Measurements from ENCODE around the gene GPR37. TPM values are rescaled to one million over a fixed set of nuclear protein-coding genes. Genes with fewer than 3 reads are reported as not detected.

Gene GPR37, protein sequence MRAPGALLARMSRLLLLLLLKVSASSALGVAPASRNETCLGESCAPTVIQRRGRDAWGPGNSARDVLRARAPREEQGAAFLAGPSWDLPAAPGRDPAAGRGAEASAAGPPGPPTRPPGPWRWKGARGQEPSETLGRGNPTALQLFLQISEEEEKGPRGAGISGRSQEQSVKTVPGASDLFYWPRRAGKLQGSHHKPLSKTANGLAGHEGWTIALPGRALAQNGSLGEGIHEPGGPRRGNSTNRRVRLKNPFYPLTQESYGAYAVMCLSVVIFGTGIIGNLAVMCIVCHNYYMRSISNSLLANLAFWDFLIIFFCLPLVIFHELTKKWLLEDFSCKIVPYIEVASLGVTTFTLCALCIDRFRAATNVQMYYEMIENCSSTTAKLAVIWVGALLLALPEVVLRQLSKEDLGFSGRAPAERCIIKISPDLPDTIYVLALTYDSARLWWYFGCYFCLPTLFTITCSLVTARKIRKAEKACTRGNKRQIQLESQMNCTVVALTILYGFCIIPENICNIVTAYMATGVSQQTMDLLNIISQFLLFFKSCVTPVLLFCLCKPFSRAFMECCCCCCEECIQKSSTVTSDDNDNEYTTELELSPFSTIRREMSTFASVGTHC
- 0.98 TPM for total RNA-seq

- peak within 1 kb of the TSS; percentile 32 for H3K27ac ChIP-seq
- TF ChIP-seq POLR2AphosphoS5 (IDR thresholded peaks at IDR 0.05; ENCODE audit: insufficient read depth in 1 of 2, low read depth in 1 of 2) (no peak), POLR2A (IDR thresholded peaks at IDR 0.05) (no peak)
- TF ChIP-seq, protein P1, sequence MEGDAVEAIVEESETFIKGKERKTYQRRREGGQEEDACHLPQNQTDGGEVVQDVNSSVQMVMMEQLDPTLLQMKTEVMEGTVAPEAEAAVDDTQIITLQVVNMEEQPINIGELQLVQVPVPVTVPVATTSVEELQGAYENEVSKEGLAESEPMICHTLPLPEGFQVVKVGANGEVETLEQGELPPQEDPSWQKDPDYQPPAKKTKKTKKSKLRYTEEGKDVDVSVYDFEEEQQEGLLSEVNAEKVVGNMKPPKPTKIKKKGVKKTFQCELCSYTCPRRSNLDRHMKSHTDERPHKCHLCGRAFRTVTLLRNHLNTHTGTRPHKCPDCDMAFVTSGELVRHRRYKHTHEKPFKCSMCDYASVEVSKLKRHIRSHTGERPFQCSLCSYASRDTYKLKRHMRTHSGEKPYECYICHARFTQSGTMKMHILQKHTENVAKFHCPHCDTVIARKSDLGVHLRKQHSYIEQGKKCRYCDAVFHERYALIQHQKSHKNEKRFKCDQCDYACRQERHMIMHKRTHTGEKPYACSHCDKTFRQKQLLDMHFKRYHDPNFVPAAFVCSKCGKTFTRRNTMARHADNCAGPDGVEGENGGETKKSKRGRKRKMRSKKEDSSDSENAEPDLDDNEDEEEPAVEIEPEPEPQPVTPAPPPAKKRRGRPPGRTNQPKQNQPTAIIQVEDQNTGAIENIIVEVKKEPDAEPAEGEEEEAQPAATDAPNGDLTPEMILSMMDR (IDR thresholded peaks at IDR 0.05): no peak
- peak within 1 kb of the TSS; percentile 51 to 52 for H3K4me3 ChIP-seq
- peaks cover 26% of the 10 kb centered on the region for H3K4me1 ChIP-seq
- no peaks in the 10 kb centered on the region for H3K9me3 ChIP-seq
- intact Hi-C loops (cut with DNase I): no loop called here
- no peak for DNase-seq (ENCODE audit: extremely low spot score in 2 of 2)
- H3K36me3 ChIP-seq: no peaks in the 10 kb centered on the region
- peaks cover 4% of the 10 kb centered on the region for H3K27me3 ChIP-seq
Observed at GRCh38 chr7:124765401-124766352, at the start of gene GPR37. TSS of gene GPR37 (minus strand) at chr7:124765792. CDS start at chr7:124764976, 816 bp downstream.

GRCh38 chr7:124813994-124814798, 48.6 kb upstream of the GPR37 start:
- no peaks in the 10 kb centered on the region for H3K27me3 ChIP-seq
- intact Hi-C loops (cut with DNase I): no loop called here

DNA sequence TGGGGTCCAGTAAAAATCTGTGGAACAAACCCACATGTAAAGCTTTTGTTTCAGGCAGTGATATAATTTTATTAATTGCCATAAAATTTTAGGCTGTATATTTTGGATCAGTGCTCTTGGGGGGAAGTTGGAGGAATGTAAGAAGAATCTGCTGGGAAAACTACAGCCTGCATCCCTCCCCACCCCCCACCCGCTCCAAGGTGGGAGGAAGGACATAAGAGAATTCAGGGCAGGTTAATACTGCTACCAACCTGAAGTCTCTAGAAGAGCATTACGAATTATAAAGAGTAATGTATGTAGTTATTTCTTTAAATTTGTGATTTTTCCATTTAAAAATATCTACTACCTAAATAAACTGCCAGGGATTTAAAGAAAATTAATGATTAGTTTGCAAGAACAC, 47.2 kb upstream of the GPR37 start:
- intact Hi-C loops (cut with DNase I): no loop called here
- no peak for DNase-seq (ENCODE audit: extremely low spot score in 2 of 2)
- H3K4me3 ChIP-seq: no peak overlapping the region
- no peak overlapping the region for H3K27ac ChIP-seq
- no peak for TF ChIP-seq POLR2AphosphoS5 (IDR thresholded peaks at IDR 0.05; ENCODE audit: insufficient read depth in 1 of 2, low read depth in 1 of 2)
- TF ChIP-seq, protein P1 (IDR thresholded peaks at IDR 0.05): no peak
- no peak for TF ChIP-seq POLR2A (IDR thresholded peaks at IDR 0.05)
- no peaks in the 10 kb centered on the region for H3K9me3 ChIP-seq
- no peaks in the 10 kb centered on the region for H3K27me3 ChIP-seq
- no peaks in the 10 kb centered on the region for H3K36me3 ChIP-seq
- no peaks in the 10 kb centered on the region for H3K4me1 ChIP-seq

More at GRCh38 chr7:124813994-124814798, 48.6 kb upstream of the GPR37 start:
- H3K4me1 ChIP-seq: no peaks in the 10 kb centered on the region
- no peak overlapping the region for H3K27ac ChIP-seq
- no peaks in the 10 kb centered on the region for H3K9me3 ChIP-seq
- no peaks in the 10 kb centered on the region for H3K36me3 ChIP-seq
- DNase-seq (ENCODE audit: extremely low spot score in 2 of 2): no peak
- TF ChIP-seq POLR2AphosphoS5 (IDR thresholded peaks at IDR 0.05; ENCODE audit: insufficient read depth in 1 of 2, low read depth in 1 of 2): no peak
- TF ChIP-seq POLR2A (IDR thresholded peaks at IDR 0.05): no peak
- no peak overlapping the region for H3K4me3 ChIP-seq

DNA sequence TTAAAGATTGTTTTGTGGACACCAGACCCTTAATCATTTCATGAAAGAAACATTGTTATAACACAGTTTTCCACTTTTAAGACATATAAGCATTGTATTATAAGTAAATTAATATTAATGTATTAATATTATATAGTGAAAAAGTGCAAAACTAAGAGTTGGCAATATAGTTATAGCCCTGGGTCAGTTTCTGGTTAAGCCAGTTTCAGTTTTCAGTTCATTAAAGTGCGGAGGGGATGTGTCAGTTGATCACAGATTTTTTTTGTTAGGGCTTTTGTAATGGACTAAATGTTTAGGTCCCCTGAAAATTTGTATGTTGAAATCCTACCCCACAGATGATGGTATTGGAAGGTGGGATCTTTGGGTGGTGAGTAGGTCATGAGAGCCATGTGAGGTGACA, 45.7 kb upstream of the GPR37 start:
- Histone ChIP-seq H3K9me3 (no peaks in the 10 kb centered on the region), H3K4me3 (no peak overlapping the region), H3K27me3 (no peaks in the 10 kb centered on the region), H3K36me3 (no peaks in the 10 kb centered on the region), H3K27ac (no peak overlapping the region), H3K4me1 (no peaks in the 10 kb centered on the region)
- intact Hi-C loops (cut with DNase I): no loop called here
- TF ChIP-seq, protein P1 (IDR thresholded peaks at IDR 0.05): no peak
- TF ChIP-seq POLR2A (IDR thresholded peaks at IDR 0.05) (no peak), POLR2AphosphoS5 (IDR thresholded peaks at IDR 0.05; ENCODE audit: insufficient read depth in 1 of 2, low read depth in 1 of 2) (no peak)
- no peak for DNase-seq (ENCODE audit: extremely low spot score in 2 of 2)

Data from vagina (tissue), 2 donors.